A549 (cell line): ENCODE results near the gene DVL1.

ENCODE experiments used
- CTCF ChIP-seq: fragments of >200 bp; sonication (Bioruptor Twin); formaldehyde crosslinking; IDR thresholded peaks from 3 replicates; pipeline ENCODE4 v1.5.1; 2016
- EP300 ChIP-seq, 2 experiments: fragments of >200 bp; sonication (Bioruptor Twin); formaldehyde crosslinking; IDR thresholded peaks; 2 replicates in 1 of 2; 3 replicates in 1 of 2; pipeline ENCODE4 v1.6.1; 2016 to 2017
- HMGXB4 ChIP-seq: fragments of 250-450 bp; sonication (Bioruptor Pico); IDR thresholded peaks from 2 replicates; pipeline ENCODE4 v1.5.0; 2021; ENCODE audit warnings: mild to moderate bottlenecking, moderate library complexity, borderline replicate concordance
- JUN ChIP-seq, 2 experiments: fragments of >200 bp; sonication (Bioruptor Twin); formaldehyde crosslinking; IDR thresholded peaks; 2 replicates in 1 of 2; 3 replicates in 1 of 2; pipeline ENCODE4 v1.6.1; 2016 to 2017
- JUNB ChIP-seq: fragments of >200 bp; sonication (Bioruptor Twin); formaldehyde crosslinking; IDR thresholded peaks from 2 replicates; pipeline ENCODE4 v1.6.1; 2016
- MAZ ChIP-seq: fragments of 150-350 bp; IDR thresholded peaks from 2 replicates; pipeline ENCODE4 v1.6.1; 2014; ENCODE audit warnings: antibody characterized with exemption, low read depth, low read length, borderline replicate concordance
- MYC ChIP-seq: IDR thresholded peaks from 2 replicates; pipeline ENCODE4 v1.6.1; 2012; ENCODE audit warnings: mild to moderate bottlenecking, inconsistent platforms, low read length, improper control_type of control experiment, borderline replicate concordance
- RFX5 ChIP-seq: fragments of 450-650 bp; IDR thresholded peaks from 2 replicates; pipeline ENCODE4 v1.7.1; 2014; ENCODE audit warnings: antibody characterized with exemption, mild to moderate bottlenecking, moderate library complexity
- SREBF2 ChIP-seq: fragments of 450-650 bp; IDR thresholded peaks from 2 replicates; pipeline ENCODE4 v1.6.1; 2014; ENCODE audit warnings: mild to moderate bottlenecking, moderate library complexity
- USF2 ChIP-seq: fragments of 450-650 bp; IDR thresholded peaks from 2 replicates; pipeline ENCODE4 v1.6.1; 2014; ENCODE audit warnings: antibody characterized with exemption
- ZC3H11A ChIP-seq: fragments of 450-650 bp; IDR thresholded peaks from 2 replicates; pipeline ENCODE4 v1.6.1; 2014; ENCODE audit warnings: antibody characterized with exemption, mild to moderate bottlenecking
- TF ChIP-seq, protein P1 (sequence below): fragments of 200-600 bp; sonication (generic); IDR thresholded peaks from 2 replicates; pipeline ENCODE4 v1.6.1; 2016; ENCODE audit warnings: antibody characterized with exemption, mild to moderate bottlenecking, moderate library complexity
- TF ChIP-seq, protein P2 (sequence below): fragments of 150-350 bp; IDR thresholded peaks from 2 replicates; pipeline ENCODE4 v1.6.1; 2014; ENCODE audit warnings: low read depth, mild to moderate bottlenecking, low read length

- peak; percentile 37 for TF ChIP-seq CTCF
- no peak for TF ChIP-seq EP300 (IDR thresholded peaks at IDR 0.05)
- TF ChIP-seq RFX5: no peak
- no peak for TF ChIP-seq MAZ
- no peak for TF ChIP-seq SREBF2
- TF ChIP-seq MYC: no peak
- TF ChIP-seq, protein P1, sequence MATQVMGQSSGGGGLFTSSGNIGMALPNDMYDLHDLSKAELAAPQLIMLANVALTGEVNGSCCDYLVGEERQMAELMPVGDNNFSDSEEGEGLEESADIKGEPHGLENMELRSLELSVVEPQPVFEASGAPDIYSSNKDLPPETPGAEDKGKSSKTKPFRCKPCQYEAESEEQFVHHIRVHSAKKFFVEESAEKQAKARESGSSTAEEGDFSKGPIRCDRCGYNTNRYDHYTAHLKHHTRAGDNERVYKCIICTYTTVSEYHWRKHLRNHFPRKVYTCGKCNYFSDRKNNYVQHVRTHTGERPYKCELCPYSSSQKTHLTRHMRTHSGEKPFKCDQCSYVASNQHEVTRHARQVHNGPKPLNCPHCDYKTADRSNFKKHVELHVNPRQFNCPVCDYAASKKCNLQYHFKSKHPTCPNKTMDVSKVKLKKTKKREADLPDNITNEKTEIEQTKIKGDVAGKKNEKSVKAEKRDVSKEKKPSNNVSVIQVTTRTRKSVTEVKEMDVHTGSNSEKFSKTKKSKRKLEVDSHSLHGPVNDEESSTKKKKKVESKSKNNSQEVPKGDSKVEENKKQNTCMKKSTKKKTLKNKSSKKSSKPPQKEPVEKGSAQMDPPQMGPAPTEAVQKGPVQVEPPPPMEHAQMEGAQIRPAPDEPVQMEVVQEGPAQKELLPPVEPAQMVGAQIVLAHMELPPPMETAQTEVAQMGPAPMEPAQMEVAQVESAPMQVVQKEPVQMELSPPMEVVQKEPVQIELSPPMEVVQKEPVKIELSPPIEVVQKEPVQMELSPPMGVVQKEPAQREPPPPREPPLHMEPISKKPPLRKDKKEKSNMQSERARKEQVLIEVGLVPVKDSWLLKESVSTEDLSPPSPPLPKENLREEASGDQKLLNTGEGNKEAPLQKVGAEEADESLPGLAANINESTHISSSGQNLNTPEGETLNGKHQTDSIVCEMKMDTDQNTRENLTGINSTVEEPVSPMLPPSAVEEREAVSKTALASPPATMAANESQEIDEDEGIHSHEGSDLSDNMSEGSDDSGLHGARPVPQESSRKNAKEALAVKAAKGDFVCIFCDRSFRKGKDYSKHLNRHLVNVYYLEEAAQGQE: no peak
- no peak for TF ChIP-seq USF2
- TF ChIP-seq JUNB: no peak
- TF ChIP-seq HMGXB4 (CRISPR knock-in tag): no peak
- TF ChIP-seq JUN (IDR thresholded peaks at IDR 0.05): no peak; a peak in 1 of 5 replicates
- TF ChIP-seq, protein P2, sequence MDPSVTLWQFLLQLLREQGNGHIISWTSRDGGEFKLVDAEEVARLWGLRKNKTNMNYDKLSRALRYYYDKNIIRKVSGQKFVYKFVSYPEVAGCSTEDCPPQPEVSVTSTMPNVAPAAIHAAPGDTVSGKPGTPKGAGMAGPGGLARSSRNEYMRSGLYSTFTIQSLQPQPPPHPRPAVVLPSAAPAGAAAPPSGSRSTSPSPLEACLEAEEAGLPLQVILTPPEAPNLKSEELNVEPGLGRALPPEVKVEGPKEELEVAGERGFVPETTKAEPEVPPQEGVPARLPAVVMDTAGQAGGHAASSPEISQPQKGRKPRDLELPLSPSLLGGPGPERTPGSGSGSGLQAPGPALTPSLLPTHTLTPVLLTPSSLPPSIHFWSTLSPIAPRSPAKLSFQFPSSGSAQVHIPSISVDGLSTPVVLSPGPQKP: no peak
- no peak for TF ChIP-seq ZC3H11A
Observed at GRCh38 chr1:1349256-1350012, at the start of gene DVL1.
